ENCODE data around the gene CSF3R. TPM values are rescaled to one million over a fixed set of nuclear protein-coding genes. Genes with fewer than 3 reads are reported as not detected.
A peak's percentile ranks its signal among the peaks of the same experiment; 100 is the strongest.

CSF3R gene
- polyA plus RNA-seq (2012; ENCODE audit: low read depth, missing spikeins): 0.19 TPM

DNA sequence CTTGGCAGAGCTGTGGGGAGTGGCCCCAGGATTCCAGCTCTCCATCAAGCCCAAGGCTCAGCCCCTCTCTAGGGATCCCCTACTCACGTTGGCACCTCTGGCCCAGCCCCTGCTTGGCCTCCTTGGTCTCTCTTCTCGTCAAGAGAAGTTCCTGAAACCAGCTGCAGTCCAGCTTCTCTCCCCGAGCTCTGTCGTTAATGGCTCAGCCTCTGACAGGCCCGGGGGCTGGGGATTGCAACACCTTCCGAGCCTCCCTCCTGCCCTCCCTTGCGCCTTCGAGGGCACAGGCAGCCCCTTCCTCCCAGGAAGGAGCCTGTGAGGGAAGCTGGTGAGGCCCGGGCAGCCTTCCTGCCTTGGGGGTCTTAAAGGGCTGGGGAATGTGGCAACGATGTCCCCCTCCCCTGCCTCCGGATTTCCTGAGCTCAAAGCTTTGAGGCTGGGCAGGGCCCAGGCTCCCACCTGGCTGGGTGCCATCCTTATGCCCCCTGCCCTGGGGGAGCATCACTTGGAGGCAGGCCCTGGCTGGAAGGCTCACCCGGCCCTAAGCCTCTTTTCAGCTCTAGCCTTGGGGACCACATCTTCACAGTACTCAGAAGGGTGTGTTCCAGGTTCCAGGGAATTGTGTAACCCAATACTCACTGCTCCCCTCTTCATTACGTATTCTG is at the start of gene CSF3R:
TSS of gene CSF3R (minus strand) at position 190 of the 665 bp plus-strand sequence. CDS start 3,417 bp downstream, outside the sequence.
- TF ChIP-seq POU2F2 (IDR thresholded peaks at IDR 0.05; ENCODE audit: low read depth, low read length) (no peak), PAX5 (IDR thresholded peaks at IDR 0.05; ENCODE audit: insufficient read depth, low read length, severe bottlenecking) (no peak), POLR2AphosphoS5 (IDR thresholded peaks at IDR 0.05; ENCODE audit: low read depth, low read length) (no peak), SPI1 (IDR thresholded peaks at IDR 0.05; ENCODE audit: low read depth, low read length) (no peak), POLR2A (IDR thresholded peaks at IDR 0.05; ENCODE audit: low read depth, low read length) (no peak), TAF1 (IDR thresholded peaks at IDR 0.05; ENCODE audit: low read depth, low read length) (no peak)
- DNase-seq (ENCODE audit: insufficient read length, low spot score): no peak
- no peak for FAIRE-seq

DNA sequence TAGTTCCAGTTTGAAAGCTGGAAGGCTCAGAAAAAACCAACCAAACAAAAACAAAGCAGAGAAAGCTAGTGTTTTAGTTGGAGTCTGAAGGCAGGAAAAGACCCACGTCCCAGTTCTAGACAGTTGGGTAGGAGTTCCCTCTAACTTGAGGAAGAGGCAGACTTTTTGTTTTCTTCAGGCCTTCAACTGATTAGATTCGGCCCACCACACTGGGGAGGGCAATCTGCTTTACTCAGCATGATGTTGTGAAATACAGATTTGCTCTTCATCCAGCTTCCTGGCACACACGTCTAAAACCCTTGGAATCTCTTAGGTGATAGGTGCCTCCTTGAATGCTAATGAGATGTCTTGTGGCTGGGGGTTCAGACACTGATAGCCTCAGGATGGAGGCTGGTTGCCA is 49.1 kb upstream of the CSF3R start:
- TF ChIP-seq PAX5 (IDR thresholded peaks at IDR 0.05; ENCODE audit: insufficient read depth, low read length, severe bottlenecking) (no peak), POLR2A (IDR thresholded peaks at IDR 0.05; ENCODE audit: low read depth, low read length) (no peak), POU2F2 (IDR thresholded peaks at IDR 0.05; ENCODE audit: low read depth, low read length) (no peak), TAF1 (IDR thresholded peaks at IDR 0.05; ENCODE audit: low read depth, low read length) (no peak), SPI1 (IDR thresholded peaks at IDR 0.05; ENCODE audit: low read depth, low read length) (no peak), POLR2AphosphoS5 (IDR thresholded peaks at IDR 0.05; ENCODE audit: low read depth, low read length) (no peak)
- FAIRE-seq (no peak), DNase-seq (ENCODE audit: insufficient read length, low spot score) (no peak)

DNA sequence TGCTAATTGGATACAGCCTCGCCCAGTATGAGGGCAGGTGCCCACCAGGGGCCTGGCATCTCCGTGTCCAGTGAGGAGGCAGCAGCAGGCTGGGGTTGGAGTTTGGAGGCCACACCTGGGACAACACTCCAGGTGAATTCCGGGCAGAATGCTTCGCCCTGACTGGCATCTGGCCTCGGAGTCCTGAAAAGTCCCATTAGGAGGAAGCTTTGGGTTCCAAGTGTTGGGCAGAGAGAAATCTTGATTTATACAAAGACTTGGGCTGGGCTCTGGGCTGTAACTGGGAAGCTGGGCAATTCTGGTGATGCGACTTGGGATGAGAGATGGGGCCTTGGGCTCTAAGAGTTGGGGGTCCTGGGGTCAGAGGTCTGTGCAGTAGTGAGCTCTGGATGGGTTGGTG is 48.1 kb upstream of the CSF3R start:
- no peak for TF ChIP-seq POLR2AphosphoS5 (IDR thresholded peaks at IDR 0.05; ENCODE audit: low read depth, low read length)
- TF ChIP-seq POU2F2 (IDR thresholded peaks at IDR 0.05; ENCODE audit: low read depth, low read length): no peak
- no peak for TF ChIP-seq PAX5 (IDR thresholded peaks at IDR 0.05; ENCODE audit: insufficient read depth, low read length, severe bottlenecking)
- no peak for TF ChIP-seq SPI1 (IDR thresholded peaks at IDR 0.05; ENCODE audit: low read depth, low read length)
- TF ChIP-seq TAF1 (IDR thresholded peaks at IDR 0.05; ENCODE audit: low read depth, low read length): no peak
- no peak for TF ChIP-seq POLR2A (IDR thresholded peaks at IDR 0.05; ENCODE audit: low read depth, low read length)
- DNase-seq (ENCODE audit: insufficient read length, low spot score) (no peak), FAIRE-seq (no peak)

DNA sequence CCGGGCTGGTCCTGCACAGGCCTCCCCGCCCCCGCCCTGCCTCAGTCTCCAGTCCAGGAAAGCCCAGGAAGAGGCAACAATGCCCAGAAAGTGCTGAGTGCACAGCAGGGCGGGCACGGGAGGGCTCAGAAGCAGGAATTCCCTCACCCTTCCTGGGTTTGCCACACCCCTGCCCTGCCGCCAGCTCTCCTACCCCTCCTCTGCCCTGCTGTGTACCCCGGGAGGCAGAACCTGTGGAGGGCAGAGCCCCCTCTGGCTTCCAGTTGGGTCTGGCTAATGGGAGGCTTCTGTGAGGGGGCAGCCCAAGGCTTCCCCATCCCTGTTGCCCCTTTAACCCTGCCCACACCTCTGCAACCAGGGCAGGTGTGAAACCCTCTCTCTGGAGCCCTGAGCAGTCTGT is 47.5 kb upstream of the CSF3R start:
- TF ChIP-seq SPI1 (IDR thresholded peaks at IDR 0.05; ENCODE audit: low read depth, low read length) (no peak), TAF1 (IDR thresholded peaks at IDR 0.05; ENCODE audit: low read depth, low read length) (no peak), PAX5 (IDR thresholded peaks at IDR 0.05; ENCODE audit: insufficient read depth, low read length, severe bottlenecking) (no peak), POLR2AphosphoS5 (IDR thresholded peaks at IDR 0.05; ENCODE audit: low read depth, low read length) (no peak), POU2F2 (IDR thresholded peaks at IDR 0.05; ENCODE audit: low read depth, low read length) (no peak), POLR2A (IDR thresholded peaks at IDR 0.05; ENCODE audit: low read depth, low read length) (no peak)
- FAIRE-seq: no peak
- DNase-seq (ENCODE audit: insufficient read length, low spot score): no peak

DNA sequence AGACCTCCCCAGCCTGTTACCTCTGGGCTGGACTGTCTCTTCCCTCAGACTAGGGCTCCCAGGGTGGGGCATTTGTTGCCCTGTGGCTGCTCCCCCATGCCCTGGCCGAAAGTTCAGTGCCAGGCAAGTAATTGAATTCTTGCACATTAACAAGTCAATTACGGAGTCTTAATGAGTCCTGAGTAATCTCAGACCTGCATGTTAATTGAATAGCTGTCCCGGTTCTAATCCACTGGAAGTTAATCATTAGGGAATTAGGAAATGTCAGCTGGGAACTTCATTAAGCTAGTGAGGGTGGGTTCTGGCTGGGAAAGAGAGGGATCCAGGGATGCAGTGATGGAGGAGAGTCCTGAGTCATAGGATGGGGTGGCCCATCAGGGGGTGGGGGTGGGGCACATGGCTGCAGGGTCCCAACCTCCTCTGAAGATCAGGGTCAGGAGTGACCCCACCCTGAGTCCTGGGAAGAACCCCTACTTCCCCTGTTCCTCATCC is 47.1 kb upstream of the CSF3R start:
- TF ChIP-seq POU2F2 (IDR thresholded peaks at IDR 0.05; ENCODE audit: low read depth, low read length) (no peak), SPI1 (IDR thresholded peaks at IDR 0.05; ENCODE audit: low read depth, low read length) (no peak), POLR2A (IDR thresholded peaks at IDR 0.05; ENCODE audit: low read depth, low read length) (no peak), TAF1 (IDR thresholded peaks at IDR 0.05; ENCODE audit: low read depth, low read length) (no peak), PAX5 (IDR thresholded peaks at IDR 0.05; ENCODE audit: insufficient read depth, low read length, severe bottlenecking) (no peak), POLR2AphosphoS5 (IDR thresholded peaks at IDR 0.05; ENCODE audit: low read depth, low read length) (no peak)
- no peak for DNase-seq (ENCODE audit: insufficient read length, low spot score)
- FAIRE-seq: no peak

DNA sequence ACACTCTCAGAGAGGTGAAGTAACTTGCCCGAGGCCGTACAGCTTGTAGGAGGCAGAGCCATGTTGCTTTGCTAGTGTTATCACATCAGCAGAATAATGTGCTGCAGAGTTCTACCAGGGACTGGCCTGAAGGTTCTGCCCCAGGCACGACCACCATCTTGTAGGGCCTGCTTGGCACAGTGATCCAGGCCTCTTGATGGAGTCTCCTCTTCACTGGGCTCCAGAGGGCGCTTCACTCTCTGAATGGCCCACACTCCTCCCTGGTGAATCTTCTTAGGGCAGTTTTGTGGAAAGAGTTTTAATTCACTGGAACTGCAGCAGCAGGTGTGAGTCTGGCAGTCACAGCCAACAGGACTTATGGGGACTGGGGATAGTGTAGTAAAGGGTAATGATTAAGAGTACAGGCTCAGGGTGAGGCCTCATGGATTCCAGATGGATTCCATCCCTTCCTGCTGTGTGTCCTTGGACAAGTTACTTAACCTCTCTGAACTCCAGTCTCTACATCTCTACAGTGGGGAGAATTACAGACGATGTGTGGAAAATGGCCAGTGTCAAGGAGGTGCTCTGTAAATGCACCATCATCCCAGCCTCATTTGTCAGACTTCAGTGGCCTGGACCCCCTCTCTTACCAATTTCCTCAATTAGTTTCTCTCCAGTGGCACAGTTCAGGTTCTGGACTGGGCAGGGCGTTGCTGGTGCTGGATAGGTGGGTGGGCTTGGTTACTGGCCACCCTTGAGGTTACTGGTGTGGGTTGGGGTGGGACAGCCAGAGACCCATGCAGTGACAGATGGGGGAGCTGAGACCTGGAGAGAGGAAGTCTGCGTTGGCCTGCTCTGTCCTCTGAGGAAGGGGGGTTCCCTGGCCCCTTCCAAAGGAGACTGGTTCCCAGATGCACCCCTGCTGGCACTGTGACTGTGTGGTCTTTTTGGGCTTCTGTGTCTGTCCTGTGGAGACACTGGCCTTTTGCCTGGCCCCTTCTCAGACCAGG is 45.9 kb upstream of the CSF3R start:
- no peak for FAIRE-seq

DNA sequence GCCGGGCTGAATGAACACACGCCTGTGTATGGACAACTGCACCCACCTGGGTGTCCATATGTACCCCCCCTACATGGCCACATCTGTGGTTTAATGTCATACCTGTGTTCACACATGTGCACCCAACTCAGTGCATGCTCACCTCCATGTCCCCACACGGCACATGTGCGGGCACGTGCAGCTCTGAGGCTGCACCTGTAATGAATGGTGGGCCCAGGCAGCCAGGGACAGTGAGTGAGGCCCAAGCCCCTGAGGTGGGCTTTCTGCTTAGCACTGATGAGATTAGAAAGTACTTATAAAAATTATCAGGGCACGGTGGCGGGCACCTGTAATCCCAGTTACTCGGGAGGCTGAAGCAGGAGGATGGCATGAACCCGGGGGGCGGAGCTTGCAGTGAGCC is 42.5 kb upstream of the CSF3R start:
- DNase-seq (ENCODE audit: insufficient read length, low spot score) (no peak), FAIRE-seq (no peak)

More for the DNA sequence above, 45.9 kb upstream of the CSF3R start:
- DNase-seq (ENCODE audit: insufficient read length, low spot score): no peak
- TF ChIP-seq POU2F2 (IDR thresholded peaks at IDR 0.05; ENCODE audit: low read depth, low read length) (no peak), PAX5 (IDR thresholded peaks at IDR 0.05; ENCODE audit: insufficient read depth, low read length, severe bottlenecking) (no peak), SPI1 (IDR thresholded peaks at IDR 0.05; ENCODE audit: low read depth, low read length) (no peak), POLR2AphosphoS5 (IDR thresholded peaks at IDR 0.05; ENCODE audit: low read depth, low read length) (no peak), TAF1 (IDR thresholded peaks at IDR 0.05; ENCODE audit: low read depth, low read length) (no peak), POLR2A (IDR thresholded peaks at IDR 0.05; ENCODE audit: low read depth, low read length) (no peak)

DNA sequence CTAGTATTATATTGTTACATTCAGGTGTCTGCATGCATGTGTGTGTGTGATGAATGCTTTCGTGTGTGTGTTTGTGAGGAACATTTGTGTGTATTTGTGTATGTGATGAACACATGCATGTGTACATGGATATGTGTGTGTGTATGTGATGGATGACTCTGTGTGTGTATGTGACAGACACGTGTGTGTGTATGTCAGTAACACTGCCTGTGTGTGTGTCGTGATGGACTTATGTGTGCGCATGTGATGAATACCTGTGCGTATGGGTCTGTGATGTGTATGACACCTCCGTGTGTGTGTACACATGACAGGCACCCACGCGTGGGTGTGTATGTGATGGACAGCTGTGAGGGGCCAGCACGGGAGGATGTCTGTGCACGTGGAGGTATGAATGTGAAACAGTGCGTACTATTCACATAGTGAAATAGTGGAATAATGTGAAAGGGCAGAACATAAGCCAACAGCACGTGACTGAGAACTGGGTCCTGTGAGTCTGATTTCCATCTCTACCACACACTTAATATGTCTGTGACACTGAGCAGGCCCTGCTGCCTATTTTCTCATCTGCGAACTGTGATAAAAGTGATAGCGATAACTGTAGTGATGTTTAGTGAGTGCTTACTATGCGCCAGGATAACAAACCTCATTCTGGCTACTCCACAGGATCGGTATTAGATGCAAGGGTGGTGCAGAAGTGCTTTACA is 41.8 kb upstream of the CSF3R start:
- DNase-seq (ENCODE audit: insufficient read length, low spot score): no peak
- peak; percentile 31 for FAIRE-seq
- TF ChIP-seq PAX5 (IDR thresholded peaks at IDR 0.05; ENCODE audit: insufficient read depth, low read length, severe bottlenecking) (no peak), POU2F2 (IDR thresholded peaks at IDR 0.05; ENCODE audit: low read depth, low read length) (0 out of 2 replicates have a peak, but pooled peaks have one; percentile 26)

More for the DNA sequence above, 42.5 kb upstream of the CSF3R start:
- no peak for TF ChIP-seq TAF1 (IDR thresholded peaks at IDR 0.05; ENCODE audit: low read depth, low read length)
- TF ChIP-seq POLR2AphosphoS5 (IDR thresholded peaks at IDR 0.05; ENCODE audit: low read depth, low read length): no peak
- TF ChIP-seq POLR2A (IDR thresholded peaks at IDR 0.05; ENCODE audit: low read depth, low read length): no peak
- TF ChIP-seq PAX5 (IDR thresholded peaks at IDR 0.05; ENCODE audit: insufficient read depth, low read length, severe bottlenecking): no peak
- no peak for TF ChIP-seq SPI1 (IDR thresholded peaks at IDR 0.05; ENCODE audit: low read depth, low read length)
- no peak for TF ChIP-seq POU2F2 (IDR thresholded peaks at IDR 0.05; ENCODE audit: low read depth, low read length)
